ENCODE results near the gene TLK2. TPM values are rescaled to one million over a fixed set of nuclear protein-coding genes. Genes with fewer than 3 reads are reported as not detected.

TLK2 gene
- total RNA-seq, 1 experiment from 2014 or later = 68.8 TPM

- no peak overlapping the region for H3K4me3 ChIP-seq (ENCODE audit: low read depth, low read length)
- H3K9me3 ChIP-seq = no peaks in the 10 kb centered on the region
- Mint-ChIP-seq H3K4me3 (ENCODE audit: unreplicated experiment) (no peak overlapping the region), H3K4me1 (ENCODE audit: low read depth, unreplicated experiment) (peaks cover 5% of the 10 kb centered on the region), H3K27me3 (ENCODE audit: insufficient read depth, unreplicated experiment) (peaks cover 5% of the 10 kb centered on the region), H3K9me3 (ENCODE audit: unreplicated experiment) (no peaks in the 10 kb centered on the region), H3K27ac (ENCODE audit: unreplicated experiment) (no peak overlapping the region), H3K36me3 (ENCODE audit: insufficient read depth, unreplicated experiment) (peaks cover 13% of the 10 kb centered on the region)
- TF ChIP-seq CTCF (IDR thresholded peaks at IDR 0.05; ENCODE audit: insufficient read depth in 1 of 2, low read depth in 1 of 2, low read length in 1 of 2, severe bottlenecking in 1 of 2, unreplicated experiment in 1 of 2) = no peak
- DNase-seq = no peak
- H3K36me3 ChIP-seq (ENCODE audit: control insufficient read depth, insufficient read depth, low read length) = no peaks in the 10 kb centered on the region; the same call in 1 of the 2 replicates
- intact Hi-C loops (cut with micrococcal nuclease; ENCODE audit: unreplicated experiment) = no loop called here
- ChIA-PET CTCF (no interaction called here), POLR2A (no interaction called here)
- peaks cover 6% of the 10 kb centered on the region for H3K4me1 ChIP-seq
- BruUV-seq (replicated peaks) = no TSS peak
- no peaks in the 10 kb centered on the region for H3K27me3 ChIP-seq (replicated peaks; ENCODE audit: control insufficient read depth, insufficient read depth, low read length)
Measured at GRCh38 chr17:62625184-62625869, 146.7 kb downstream of the TLK2 start.

GRCh38 chr17:62625870-62626200, 147.2 kb downstream of the TLK2 start:
- no peak for DNase-seq
- POLR2A ChIA-PET = no interaction called here
- Mint-ChIP-seq H3K4me3 (ENCODE audit: unreplicated experiment) (peak overlapping the region; percentile 86), H3K9me3 (ENCODE audit: unreplicated experiment) (no peaks in the 10 kb centered on the region), H3K36me3 (ENCODE audit: insufficient read depth, unreplicated experiment) (peaks cover 13% of the 10 kb centered on the region), H3K4me1 (ENCODE audit: low read depth, unreplicated experiment) (peaks cover 5% of the 10 kb centered on the region), H3K27me3 (ENCODE audit: insufficient read depth, unreplicated experiment) (peaks cover 5% of the 10 kb centered on the region), H3K27ac (ENCODE audit: unreplicated experiment) (no peak overlapping the region)
- H3K36me3 ChIP-seq (ENCODE audit: control insufficient read depth, insufficient read depth, low read length) = no peaks in the 10 kb centered on the region; the same call in 1 of the 2 replicates
- no peak for TF ChIP-seq CTCF (IDR thresholded peaks at IDR 0.05; ENCODE audit: insufficient read depth in 1 of 2, low read depth in 1 of 2, low read length in 1 of 2, severe bottlenecking in 1 of 2, unreplicated experiment in 1 of 2)
- no peak overlapping the region for H3K4me3 ChIP-seq (ENCODE audit: low read depth, low read length)
- no peaks in the 10 kb centered on the region for H3K9me3 ChIP-seq
- no TSS peak for BruUV-seq (replicated peaks)
- intact Hi-C loops (cut with micrococcal nuclease; ENCODE audit: unreplicated experiment) = no loop called here
- CTCF ChIA-PET = no interaction called here
- H3K4me1 ChIP-seq = peaks cover 6% of the 10 kb centered on the region
- no peaks in the 10 kb centered on the region for H3K27me3 ChIP-seq (replicated peaks; ENCODE audit: control insufficient read depth, insufficient read depth, low read length)

DNA sequence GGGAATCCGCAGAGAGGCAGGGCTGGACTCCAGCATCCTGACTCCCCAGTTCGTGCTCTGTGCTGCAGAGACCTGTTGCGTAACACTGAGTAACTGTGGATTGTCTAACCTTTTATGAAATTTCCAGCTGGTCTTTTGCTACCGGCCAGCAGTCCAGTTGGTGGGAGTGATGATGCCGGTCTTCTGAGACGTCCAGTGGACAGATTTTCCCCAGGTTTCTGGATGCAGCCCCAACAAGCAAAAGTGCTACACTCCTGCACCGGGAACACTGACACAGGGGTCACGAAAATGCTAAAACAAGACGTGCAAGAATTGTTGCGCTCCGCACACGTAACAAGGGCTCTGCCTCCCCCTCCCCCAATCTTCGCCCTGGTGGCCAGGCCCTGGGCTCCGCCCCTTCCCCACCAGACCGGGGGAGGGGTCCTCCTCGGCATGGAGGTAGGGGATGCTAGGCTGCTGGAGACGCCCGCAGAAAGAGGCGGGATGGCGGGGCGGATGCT, 148.1 kb downstream of the TLK2 start:
- H3K27me3 Mint-ChIP-seq (ENCODE audit: insufficient read depth, unreplicated experiment) = peaks cover 5% of the 10 kb centered on the region

More for the DNA sequence above, 148.1 kb downstream of the TLK2 start:
- H3K9me3 Mint-ChIP-seq (ENCODE audit: unreplicated experiment) = no peaks in the 10 kb centered on the region
- no peak for DNase-seq
- H3K36me3 Mint-ChIP-seq (ENCODE audit: insufficient read depth, unreplicated experiment) = peaks cover 13% of the 10 kb centered on the region
- Histone ChIP-seq H3K4me3 (ENCODE audit: low read depth, low read length) (peak overlapping the region; percentile 50), H3K4me1 (peaks cover 6% of the 10 kb centered on the region), H3K36me3 (ENCODE audit: control insufficient read depth, insufficient read depth, low read length) (no peaks in the 10 kb centered on the region; the same call in 1 of the 2 replicates), H3K9me3 (no peaks in the 10 kb centered on the region), H3K27me3 (replicated peaks; ENCODE audit: control insufficient read depth, insufficient read depth, low read length) (no peaks in the 10 kb centered on the region)
- H3K4me3 Mint-ChIP-seq (ENCODE audit: unreplicated experiment) = peak overlapping the region; percentile 86
- CTCF ChIA-PET = no interaction called here
- TF ChIP-seq CTCF (IDR thresholded peaks at IDR 0.05; ENCODE audit: insufficient read depth in 1 of 2, low read depth in 1 of 2, low read length in 1 of 2, severe bottlenecking in 1 of 2, unreplicated experiment in 1 of 2) = no peak
- no TSS peak for BruUV-seq (replicated peaks)
- intact Hi-C loops (cut with micrococcal nuclease; ENCODE audit: unreplicated experiment) = no loop called here
- H3K4me1 Mint-ChIP-seq (ENCODE audit: low read depth, unreplicated experiment) = peaks cover 5% of the 10 kb centered on the region
- POLR2A ChIA-PET = no interaction called here
- H3K27ac Mint-ChIP-seq (ENCODE audit: unreplicated experiment) = no peak overlapping the region

Data from Caco-2 (cell line).